Measurements from ENCODE around the gene MCFD2.

MCFD2 gene

DNA sequence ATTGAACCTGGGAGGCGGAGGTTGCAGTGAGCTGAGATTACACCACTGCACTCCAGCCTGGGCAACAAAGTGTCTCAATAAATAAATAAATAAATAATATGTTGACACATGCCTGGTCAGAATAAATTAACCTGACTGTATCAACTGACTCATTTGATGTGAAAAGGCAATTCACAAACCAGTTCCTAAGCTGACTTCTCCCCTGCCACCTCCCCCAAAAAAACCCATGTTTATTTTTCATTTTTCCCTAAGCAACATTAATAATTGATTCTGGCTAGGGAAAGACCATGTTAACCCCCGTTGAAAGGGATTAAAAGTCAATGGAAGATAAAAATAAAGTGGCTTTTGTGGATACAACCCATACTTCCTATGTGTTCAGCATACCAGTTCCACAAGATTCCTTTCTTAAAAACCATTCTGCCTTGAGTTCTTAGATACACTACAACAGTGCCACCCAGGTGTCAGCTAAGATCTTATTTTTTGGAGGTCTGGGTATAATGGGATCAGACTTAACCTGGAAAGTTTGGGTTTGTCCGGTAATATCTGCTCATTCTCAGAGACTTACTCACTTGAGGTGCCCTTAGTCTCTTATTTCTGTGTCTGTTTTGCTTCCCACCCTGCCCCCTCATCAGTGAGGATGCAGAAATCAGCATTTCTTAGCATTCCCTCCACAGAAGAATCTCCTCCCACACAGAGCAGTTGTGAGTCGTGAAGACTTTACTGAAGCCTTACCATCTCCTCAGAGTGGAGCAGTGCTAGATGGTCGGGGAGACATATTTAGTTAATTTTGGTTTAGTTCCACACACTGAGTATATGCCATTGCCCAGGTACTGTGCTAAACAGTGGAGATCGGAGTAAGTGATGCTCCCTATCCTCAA is 10.1 kb upstream of the MCFD2 start:
- Histone ChIP-seq H3K36me3 (ENCODE audit: insufficient read depth, low read length) (no peaks in the 10 kb centered on the region), H3K4me3 (no peak overlapping the region)
- DNase-seq (ENCODE audit: low read depth, low spot score): no peak

GRCh38 chr2:46924608-46925007 is 9.0 kb upstream of the MCFD2 start:
- no peak overlapping the region for H3K4me3 ChIP-seq
- TF ChIP-seq POLR2AphosphoS5 (IDR thresholded peaks at IDR 0.05; ENCODE audit: borderline replicate concordance, low read depth, low read length): no peak
- TF ChIP-seq EZH2 (IDR thresholded peaks at IDR 0.05): no peak
- TF ChIP-seq FOXP2 (optimal IDR thresholded peaks at IDR 0.05; ENCODE audit: control extremely low read depth, extremely low read length, insufficient read depth): no peak
- peaks cover 11% of the 10 kb centered on the region for H3K9me3 ChIP-seq (ENCODE audit: low read depth, low read length)
- DNase-seq (ENCODE audit: low read depth, low spot score): no peak
- no peaks in the 10 kb centered on the region for H3K36me3 ChIP-seq (ENCODE audit: insufficient read depth, low read length)
- no peak overlapping the region for H3K27ac ChIP-seq
- no peak overlapping the region for H3K9ac ChIP-seq (ENCODE audit: insufficient read length)

More for the DNA sequence above, 10.1 kb upstream of the MCFD2 start:
- H3K9ac ChIP-seq (ENCODE audit: insufficient read length): no peak overlapping the region
- H3K9me3 ChIP-seq (ENCODE audit: low read depth, low read length): peaks cover 11% of the 10 kb centered on the region
- TF ChIP-seq POLR2AphosphoS5 (IDR thresholded peaks at IDR 0.05; ENCODE audit: borderline replicate concordance, low read depth, low read length) (no peak), FOXP2 (optimal IDR thresholded peaks at IDR 0.05; ENCODE audit: control extremely low read depth, extremely low read length, insufficient read depth) (no peak), EZH2 (IDR thresholded peaks at IDR 0.05) (no peak)
- H3K27ac ChIP-seq: no peak overlapping the region

DNA sequence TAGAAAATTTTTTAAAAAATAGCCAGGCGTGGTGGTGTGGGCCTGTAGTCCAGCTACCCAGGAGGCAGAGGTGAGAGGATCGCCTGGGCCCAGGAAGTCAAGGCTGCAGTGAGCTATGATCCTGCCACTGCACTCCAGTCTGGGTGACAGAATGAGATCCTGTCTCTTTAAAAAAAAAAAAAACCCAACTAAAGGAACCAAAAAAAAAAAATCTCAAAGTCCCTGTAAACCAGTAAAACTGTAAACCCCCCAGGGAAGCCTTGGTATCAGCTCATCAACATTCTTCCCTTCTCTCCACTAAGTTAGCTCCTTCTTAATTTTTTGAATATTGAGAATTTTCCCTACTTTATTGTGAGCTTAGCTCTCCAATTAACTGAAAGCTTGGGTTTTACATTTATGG is 8.4 kb upstream of the MCFD2 start:
- TF ChIP-seq POLR2AphosphoS5 (IDR thresholded peaks at IDR 0.05; ENCODE audit: borderline replicate concordance, low read depth, low read length) (no peak), EZH2 (IDR thresholded peaks at IDR 0.05) (no peak), FOXP2 (optimal IDR thresholded peaks at IDR 0.05; ENCODE audit: control extremely low read depth, extremely low read length, insufficient read depth) (no peak)
- no peaks in the 10 kb centered on the region for H3K36me3 ChIP-seq (ENCODE audit: insufficient read depth, low read length)
- no peak overlapping the region for H3K4me3 ChIP-seq
- H3K9ac ChIP-seq (ENCODE audit: insufficient read length): no peak overlapping the region
- peaks cover 11% of the 10 kb centered on the region for H3K9me3 ChIP-seq (ENCODE audit: low read depth, low read length)
- no peak overlapping the region for H3K27ac ChIP-seq
- no peak for DNase-seq (ENCODE audit: low read depth, low spot score)

DNA sequence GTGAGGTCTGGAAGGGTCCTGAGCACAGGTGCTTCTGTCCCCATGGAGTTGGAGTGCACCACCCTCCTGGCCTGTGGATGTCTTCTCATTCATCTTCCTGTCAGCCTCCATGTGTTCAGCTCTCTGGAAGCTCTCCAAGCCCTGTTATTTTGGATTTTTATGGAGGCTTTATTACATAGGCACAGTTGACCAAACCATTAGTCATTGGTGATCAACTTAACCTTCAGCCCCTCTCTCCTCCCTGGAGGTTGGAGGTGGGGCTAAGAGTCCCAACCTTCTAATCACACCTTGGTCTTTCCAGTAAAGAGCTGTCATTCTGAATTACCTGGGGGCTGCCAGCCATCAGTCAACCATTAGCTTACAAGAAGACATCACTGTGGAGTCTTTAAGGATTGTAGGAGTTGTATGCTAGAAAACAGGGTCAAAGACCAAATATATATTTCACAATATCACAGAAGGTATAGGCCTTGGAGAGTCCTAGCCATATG is 7.5 kb upstream of the MCFD2 start:
- TF ChIP-seq FOXP2 (optimal IDR thresholded peaks at IDR 0.05; ENCODE audit: control extremely low read depth, extremely low read length, insufficient read depth) (no peak), POLR2AphosphoS5 (IDR thresholded peaks at IDR 0.05; ENCODE audit: borderline replicate concordance, low read depth, low read length) (no peak), EZH2 (IDR thresholded peaks at IDR 0.05) (no peak)
- DNase-seq (ENCODE audit: low read depth, low spot score): no peak

DNA sequence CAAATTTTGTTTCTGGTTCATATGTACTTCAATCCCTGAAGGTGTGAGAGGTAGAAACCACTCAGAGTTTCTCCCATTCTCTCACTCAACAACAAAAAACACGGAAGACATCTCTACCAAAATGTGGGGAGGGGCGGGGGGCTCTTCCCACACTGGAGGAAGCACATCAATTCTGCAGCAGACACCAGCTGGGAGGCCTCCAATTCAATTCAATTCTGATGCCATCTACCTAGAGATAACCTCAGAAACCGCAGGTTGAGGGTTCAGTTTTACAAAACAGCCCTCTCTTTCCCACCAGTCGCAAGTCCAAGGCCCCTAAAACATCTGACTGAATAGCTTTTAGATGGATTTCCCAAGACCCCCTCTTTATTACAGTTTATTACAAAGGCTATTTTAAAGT is 7.0 kb upstream of the MCFD2 start:
- H3K9ac ChIP-seq (ENCODE audit: insufficient read length): no peak overlapping the region
- TF ChIP-seq EZH2 (IDR thresholded peaks at IDR 0.05) (no peak), FOXP2 (optimal IDR thresholded peaks at IDR 0.05; ENCODE audit: control extremely low read depth, extremely low read length, insufficient read depth) (no peak), POLR2AphosphoS5 (IDR thresholded peaks at IDR 0.05; ENCODE audit: borderline replicate concordance, low read depth, low read length) (no peak)
- H3K27ac ChIP-seq: peak overlapping the region; percentile 76; the same call in 1 of the 2 replicates
- no peak overlapping the region for H3K4me3 ChIP-seq
- H3K36me3 ChIP-seq (ENCODE audit: insufficient read depth, low read length): no peaks in the 10 kb centered on the region
- peaks cover 11% of the 10 kb centered on the region for H3K9me3 ChIP-seq (ENCODE audit: low read depth, low read length)
- no peak for DNase-seq (ENCODE audit: low read depth, low spot score)

More for the DNA sequence above, 7.5 kb upstream of the MCFD2 start:
- Histone ChIP-seq H3K36me3 (ENCODE audit: insufficient read depth, low read length) (no peaks in the 10 kb centered on the region), H3K9me3 (ENCODE audit: low read depth, low read length) (peaks cover 11% of the 10 kb centered on the region), H3K4me3 (no peak overlapping the region), H3K9ac (ENCODE audit: insufficient read length) (no peak overlapping the region), H3K27ac (no peak overlapping the region)

DNA sequence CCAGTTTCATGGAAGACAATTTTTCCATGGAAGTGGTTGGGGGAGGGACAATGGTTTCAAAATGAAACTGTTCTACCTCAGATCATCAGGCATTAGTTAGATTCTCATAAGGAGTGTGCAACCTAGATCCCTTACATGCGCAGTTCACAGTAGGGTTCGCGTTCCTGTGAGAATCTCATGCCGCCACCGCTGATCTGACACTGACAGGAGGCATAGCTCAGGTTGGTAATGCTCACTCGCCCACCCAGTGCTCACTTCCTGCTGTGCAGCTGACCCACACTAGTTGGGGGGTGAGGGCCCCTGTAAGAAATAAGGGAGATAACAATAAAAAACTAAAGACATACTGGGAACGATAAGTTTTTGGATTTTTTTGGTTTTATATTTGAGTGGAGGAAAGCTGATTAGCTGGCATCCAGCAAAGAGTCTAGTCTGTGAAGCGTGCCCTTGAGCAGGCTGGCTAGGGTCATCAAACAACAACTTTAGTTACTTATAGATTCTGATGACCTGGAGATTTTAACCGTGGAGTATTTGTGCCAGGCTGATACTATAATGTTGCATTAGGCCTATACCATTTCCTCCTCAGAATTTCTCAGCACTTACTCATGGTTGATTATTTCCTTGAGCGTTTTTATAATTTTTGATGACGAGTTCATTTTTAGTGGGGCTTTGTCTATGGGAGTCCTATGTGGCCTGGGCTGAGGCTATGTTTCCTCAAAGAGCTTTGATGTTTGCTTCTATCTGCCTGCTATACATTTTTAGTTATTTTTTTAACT is 6.3 kb upstream of the MCFD2 start:
- TF ChIP-seq EZH2 (IDR thresholded peaks at IDR 0.05) (no peak), FOXP2 (optimal IDR thresholded peaks at IDR 0.05; ENCODE audit: control extremely low read depth, extremely low read length, insufficient read depth) (no peak), POLR2AphosphoS5 (IDR thresholded peaks at IDR 0.05; ENCODE audit: borderline replicate concordance, low read depth, low read length) (no peak)
- DNase-seq (ENCODE audit: low read depth, low spot score): no peak
- H3K9ac ChIP-seq (ENCODE audit: insufficient read length): no peak overlapping the region
- H3K9me3 ChIP-seq (ENCODE audit: low read depth, low read length): peaks cover 10% of the 10 kb centered on the region
- H3K27ac ChIP-seq: peak overlapping the region; percentile 76
- H3K36me3 ChIP-seq (ENCODE audit: insufficient read depth, low read length): no peaks in the 10 kb centered on the region
- H3K4me3 ChIP-seq: no peak overlapping the region

GRCh38 chr2:46917628-46918027 is 2.0 kb upstream of the MCFD2 start:
- Histone ChIP-seq H3K9me3 (ENCODE audit: low read depth, low read length) (no peaks in the 10 kb centered on the region), H3K4me3 (no peak overlapping the region), H3K36me3 (ENCODE audit: insufficient read depth, low read length) (peaks cover 5% of the 10 kb centered on the region), H3K27ac (no peak overlapping the region), H3K9ac (ENCODE audit: insufficient read length) (no peak overlapping the region)
- TF ChIP-seq FOXP2 (optimal IDR thresholded peaks at IDR 0.05; ENCODE audit: control extremely low read depth, extremely low read length, insufficient read depth) (no peak), POLR2AphosphoS5 (IDR thresholded peaks at IDR 0.05; ENCODE audit: borderline replicate concordance, low read depth, low read length) (no peak), EZH2 (IDR thresholded peaks at IDR 0.05) (no peak)
- DNase-seq (ENCODE audit: low read depth, low spot score): no peak
